NCI-H2171 (cell line): Measurements from ENCODE around the gene MRC2.
"Not testable (repeated sequence)": the region's sequence is repeated elsewhere in the genome, so short reads cannot be mapped to it uniquely, and the experiment has no call there.

Experiments used
- DNase-seq: peaks from one replicate; lab custom pipeline; 2025; lab: John Stamatoyannopoulos, UW

The MRC2 gene

DNA sequence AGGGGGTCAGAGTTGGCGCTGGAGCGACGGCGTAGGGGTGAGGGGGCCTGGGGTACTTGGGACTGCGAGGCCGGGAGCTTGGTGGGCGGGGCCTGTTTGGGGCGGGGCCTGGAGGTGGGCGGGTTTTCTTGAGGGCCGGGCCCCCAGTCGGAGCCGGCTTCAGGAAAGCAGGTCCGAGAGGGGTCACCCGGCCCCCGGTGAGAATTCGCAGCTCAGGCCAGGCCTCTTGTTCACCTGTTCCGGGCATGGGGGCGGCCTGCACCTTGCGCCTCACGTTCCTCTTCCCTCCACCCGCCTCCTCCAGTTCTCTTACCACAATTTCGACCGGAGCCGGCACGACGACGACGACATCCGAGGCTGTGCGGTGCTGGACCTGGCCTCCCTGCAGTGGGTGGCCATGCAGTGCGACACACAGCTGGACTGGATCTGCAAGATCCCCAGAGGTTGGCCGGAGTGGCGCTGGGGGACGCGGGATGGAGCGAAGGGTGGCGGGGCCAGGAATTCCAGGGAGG is 52.5 kb downstream of the MRC2 start:
- DNase-seq = no peak

GRCh38 chr17:62680541-62681052 is 53.1 kb downstream of the MRC2 start:
- DNase-seq = no peak

DNA sequence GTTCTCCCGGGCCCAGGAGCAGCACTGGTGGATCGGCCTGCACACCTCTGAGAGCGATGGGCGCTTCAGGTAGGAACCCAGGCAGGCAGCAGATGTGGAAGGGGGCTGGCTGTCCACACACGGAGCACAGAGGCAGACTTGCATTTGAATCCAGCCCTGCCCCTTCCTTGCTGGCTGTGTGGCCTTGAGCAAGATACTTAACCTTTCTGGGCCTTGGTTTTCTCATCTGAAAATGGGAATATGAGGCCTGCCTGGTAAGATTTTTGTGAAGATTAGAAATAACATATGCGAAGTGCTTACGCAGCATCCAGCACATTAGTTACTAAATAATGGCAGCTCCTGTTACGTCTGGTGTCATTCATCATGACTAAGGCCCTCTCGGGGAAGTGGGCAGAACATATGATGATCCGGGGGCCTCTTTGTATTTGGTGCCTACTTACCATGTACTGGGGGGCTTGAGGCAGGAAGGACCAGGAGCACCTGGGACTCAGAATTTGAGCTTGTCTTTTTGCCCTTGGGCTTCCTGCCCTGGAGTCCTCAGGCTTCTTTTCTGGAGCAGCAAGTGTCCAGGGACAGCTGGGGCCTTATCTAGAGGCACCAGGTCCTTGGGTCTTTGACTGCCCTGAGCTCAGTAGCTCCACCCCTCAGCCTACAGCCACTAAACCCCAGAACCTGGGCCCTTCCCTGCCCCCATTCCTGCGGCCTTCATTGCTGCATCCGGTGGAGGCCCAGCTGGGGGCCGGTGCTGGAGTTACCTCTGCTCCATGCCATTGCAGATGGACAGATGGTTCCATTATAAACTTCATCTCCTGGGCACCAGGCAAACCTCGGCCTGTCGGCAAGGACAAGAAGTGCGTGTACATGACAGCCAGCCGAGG is 53.8 kb downstream of the MRC2 start:
- DNase-seq = no peak

GRCh38 chr17:62681939-62682381 is 54.5 kb downstream of the MRC2 start:
- DNase-seq = no peak

DNA sequence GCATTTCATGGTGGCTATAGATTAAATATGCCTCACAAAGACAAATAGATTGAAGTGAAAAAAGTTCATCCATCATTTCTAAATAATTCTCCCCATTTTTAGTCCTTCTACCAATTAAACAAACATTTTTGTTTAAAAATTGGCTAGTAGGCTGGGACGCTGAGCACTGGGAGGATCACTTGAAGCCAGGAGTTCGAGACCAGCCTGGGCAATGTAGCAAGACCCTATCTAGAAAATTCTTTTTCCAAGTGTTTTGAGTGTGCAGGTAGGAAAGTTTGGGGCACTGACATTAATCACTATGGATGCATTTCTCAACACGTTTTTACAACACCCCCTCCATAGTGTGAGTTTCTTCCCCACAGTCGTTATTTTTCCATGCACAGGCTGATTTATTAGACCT is 56.7 kb downstream of the MRC2 start:
- no peak for DNase-seq

DNA sequence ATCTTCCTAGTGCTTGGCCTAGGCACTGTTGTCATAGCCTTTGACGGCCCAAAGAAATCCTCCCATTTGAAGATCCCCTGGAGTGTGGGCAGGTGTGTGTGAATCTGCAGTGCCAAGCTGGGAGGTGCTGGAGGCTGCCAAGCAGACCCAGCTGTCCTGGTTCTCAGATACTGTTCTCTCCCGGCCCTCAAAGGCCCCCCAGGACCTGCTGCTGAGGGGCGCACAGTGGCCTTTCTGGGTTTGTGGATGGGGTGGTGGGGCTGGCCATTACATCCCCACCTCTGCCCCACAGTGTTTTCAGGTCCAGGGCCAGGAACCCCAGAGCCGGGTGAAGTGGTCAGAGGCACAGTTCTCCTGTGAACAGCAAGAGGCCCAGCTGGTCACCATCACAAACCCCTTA is 60.5 kb downstream of the MRC2 start:
- DNase-seq = no peak

- DNase-seq = peak; percentile 86
These were observed 61.1 kb downstream of the MRC2 start for GRCh38 chr17:62688398-62689160.

- no peak for DNase-seq
These were observed 62.1 kb downstream of the MRC2 start for GRCh38 chr17:62689441-62690167.

DNA sequence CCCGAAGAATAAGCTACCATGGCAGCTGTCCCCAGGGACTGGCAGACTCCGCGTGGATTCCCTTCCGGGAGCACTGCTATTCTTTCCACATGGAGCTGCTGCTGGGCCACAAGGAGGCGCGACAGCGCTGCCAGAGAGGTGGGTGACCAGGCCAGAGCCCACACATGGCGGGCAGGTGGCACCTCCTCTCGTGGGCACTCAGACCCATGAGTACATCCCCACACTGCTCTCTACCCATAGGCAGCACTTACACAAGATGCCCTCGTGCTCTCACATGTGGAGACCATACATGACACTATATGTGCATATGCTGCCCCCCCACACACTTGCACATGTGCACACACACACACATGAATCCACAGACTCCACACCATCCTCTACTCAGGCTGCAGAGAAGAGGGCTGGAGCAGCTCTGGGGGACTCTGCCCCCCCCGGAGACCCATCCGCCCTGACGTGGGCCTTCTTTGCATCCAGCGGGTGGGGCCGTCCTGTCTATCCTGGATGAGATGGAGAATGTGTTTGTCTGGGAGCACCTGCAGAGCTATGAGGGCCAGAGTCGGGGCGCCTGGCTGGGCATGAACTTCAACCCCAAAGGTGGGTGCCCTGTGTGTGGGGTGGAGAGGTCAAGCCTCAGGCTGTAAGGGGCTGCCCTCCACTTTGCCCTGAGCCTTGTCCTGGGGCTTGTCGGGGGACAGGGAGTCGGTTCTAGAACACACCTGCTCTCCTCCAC is 62.9 kb downstream of the MRC2 start:
- DNase-seq = no peak

GRCh38 chr17:62691589-62691915 is 64.1 kb downstream of the MRC2 start:
- DNase-seq = not testable (repeated sequence)

DNA sequence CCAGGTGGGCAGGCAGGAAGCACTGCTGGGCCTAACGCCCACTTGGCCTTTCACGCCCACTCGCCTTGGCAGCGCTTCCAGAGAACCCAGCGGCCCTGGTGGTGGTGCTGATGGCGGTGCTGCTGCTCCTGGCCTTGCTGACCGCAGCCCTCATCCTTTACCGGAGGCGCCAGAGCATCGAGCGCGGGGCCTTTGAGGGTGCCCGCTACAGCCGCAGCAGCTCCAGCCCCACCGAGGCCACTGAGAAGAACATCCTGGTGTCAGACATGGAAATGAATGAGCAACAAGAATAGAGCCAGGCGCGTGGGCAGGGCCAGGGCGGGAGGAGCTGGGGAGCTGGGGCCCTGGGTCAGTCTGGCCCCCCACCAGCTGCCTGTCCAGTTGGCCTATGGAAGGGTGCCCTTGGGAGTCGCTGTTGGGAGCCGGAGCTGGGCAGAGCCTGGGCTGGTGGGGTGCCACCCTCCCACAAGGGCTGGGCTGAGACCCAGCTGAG is 64.7 kb downstream of the MRC2 start:
- DNase-seq = no peak

DNA sequence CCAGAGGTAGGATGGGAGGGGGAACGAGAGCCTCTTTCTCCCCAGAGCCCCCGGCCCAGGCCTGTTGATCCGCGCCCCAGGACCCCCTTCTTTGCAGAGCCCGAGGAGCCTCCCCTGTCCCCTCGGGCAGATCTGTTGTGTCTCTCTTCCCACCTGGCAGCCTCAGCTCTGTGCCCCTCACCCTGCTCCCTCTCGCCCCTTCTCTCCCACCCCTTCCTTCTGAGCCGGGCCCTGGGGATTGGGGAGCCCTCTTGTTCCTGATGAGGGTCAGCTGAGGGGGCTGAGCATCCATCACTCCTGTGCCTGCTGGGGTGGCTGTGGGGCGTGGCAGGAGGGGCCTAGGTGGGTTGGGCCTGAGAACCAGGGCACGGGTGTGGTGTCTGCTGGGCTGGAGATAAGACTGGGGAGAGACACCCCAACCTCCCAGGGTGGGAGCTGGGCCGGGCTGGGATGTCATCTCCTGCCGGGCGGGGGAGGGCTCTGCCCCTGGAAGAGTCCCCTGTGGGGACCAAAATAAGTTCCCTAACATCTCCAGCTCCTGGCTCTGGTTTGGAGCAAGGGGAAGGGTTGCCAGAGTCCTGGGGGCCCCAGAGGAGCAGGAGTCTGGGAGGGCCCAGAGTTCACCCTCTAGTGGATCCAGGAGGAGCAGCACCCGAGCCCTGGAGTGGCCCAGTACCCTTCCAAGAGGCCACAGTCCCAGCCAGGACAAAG is 65.4 kb downstream of the MRC2 start:
- DNase-seq = peak; percentile 44

GRCh38 chr17:62693616-62694409 is 66.3 kb downstream of the MRC2 start:
- peak; percentile 92 for DNase-seq

- DNase-seq = not testable (repeated sequence)
These were observed 67.7 kb downstream of the MRC2 start for GRCh38 chr17:62695093-62695738.

DNA sequence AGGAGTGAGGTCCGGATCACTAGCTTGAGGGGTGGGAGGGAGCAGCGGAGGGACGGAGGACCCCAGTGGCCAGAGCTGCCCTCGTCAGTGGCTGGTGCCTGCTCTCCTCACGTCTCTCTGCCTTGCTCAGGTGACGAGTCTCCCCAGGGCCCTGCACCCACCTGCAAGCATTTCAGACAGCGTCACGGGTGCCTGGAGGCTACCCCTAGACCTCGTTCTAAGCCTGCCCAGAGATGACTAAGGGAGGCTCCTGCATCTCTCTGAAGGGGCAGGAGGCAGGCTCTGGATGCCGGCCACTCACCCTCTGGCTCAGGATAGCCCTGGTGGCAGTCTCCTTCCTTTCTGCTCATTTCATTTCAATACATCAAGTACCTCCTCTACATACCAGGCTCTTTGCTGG is 68.8 kb downstream of the MRC2 start:
- no peak for DNase-seq

GRCh38 chr17:62696726-62697490 is 69.4 kb downstream of the MRC2 start:
- no peak for DNase-seq

DNA sequence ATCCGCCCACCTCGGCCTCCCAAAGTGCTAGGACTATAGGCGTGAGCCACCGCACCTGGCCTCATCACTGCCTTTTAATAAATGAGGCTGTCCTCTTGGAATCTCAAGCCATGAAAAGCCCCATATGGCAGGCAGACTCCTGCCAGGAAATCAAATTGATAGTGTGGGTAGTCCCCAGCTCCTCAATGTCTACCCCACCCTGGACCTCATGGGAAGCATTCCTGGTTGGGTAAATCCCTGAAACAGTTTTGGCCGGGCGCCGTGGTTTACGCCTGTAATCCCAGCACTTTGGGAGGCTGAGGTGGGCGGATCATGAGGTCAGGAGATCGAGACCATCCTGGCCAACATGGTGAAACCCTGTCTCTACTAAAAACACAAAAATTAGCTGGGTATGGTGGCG is 71.0 kb downstream of the MRC2 start:
- DNase-seq = not testable (repeated sequence)

DNA sequence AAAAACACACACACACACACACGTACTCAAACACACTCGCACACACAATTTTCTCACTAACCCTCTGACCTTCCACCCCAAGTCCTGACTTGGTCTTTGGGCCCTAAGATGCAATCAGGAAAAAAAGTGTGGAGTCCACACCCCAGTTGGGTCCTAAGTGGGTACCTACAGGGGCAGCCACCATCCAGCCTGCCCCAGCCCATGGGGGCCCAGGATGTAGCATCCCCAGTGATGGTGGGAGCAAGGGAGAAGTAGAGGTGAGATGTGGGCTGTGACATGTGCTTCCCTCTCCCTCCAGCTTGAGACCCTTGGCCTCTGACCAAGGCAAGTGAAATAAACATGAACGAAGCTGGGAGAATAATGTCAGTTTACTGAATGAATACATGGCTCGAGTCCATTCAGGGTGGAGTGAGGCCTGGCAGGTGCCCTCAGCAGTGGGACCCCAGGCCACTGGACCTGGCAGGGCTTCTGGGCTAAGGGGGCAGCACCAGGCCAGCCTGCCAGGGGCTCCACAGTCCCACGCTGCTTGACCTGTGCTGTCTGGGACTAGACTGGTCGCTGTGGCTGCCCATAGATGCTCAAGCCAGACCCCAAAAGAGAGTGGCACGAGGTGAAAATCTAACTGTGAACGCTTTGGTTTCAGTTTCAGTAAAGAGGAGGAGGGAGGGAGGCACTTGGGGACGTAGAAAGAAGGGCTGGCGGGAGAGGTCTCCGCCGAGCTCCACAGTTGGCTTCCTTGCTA is 73.7 kb downstream of the MRC2 start:
- DNase-seq = no peak
